Astrocyte of the cerebellum (primary cell): Measurements from ENCODE around the gene KCNG4.

ENCODE experiments used
- DNase-seq: peaks from one replicate; pipeline ENCODE4 v3.0.0-alpha.2; 2011; ENCODE audit warnings: low read depth
- H3K4me3 ChIP-seq: 2 replicates; pipeline ENCODE4 v1.5.1; 2011; ENCODE audit warnings: mild to moderate bottlenecking, low read depth, low read length, moderate library complexity
- CTCF ChIP-seq: IDR thresholded peaks from 2 replicates; pipeline ENCODE4 v1.5.1; 2012; ENCODE audit warnings: low read length, low read depth, moderate library complexity, mild to moderate bottlenecking; ENCODE audit errors: missing control alignments
- in situ Hi-C: cut with HindIII; loops from 2 replicates; pipeline ENCODE4 v1.10.0; 2017; ENCODE audit warnings: low sequenced_read_pairs

Gene KCNG4

GRCh38 chr16:84260766-84261554 is 21.1 kb upstream of the KCNG4 start:
- in situ Hi-C loops, result loop anchor here (10.0 kb wide), 1 partner anchor 204 kb away; no protein-coding TSS in a partner anchor
- H3K4me3 ChIP-seq, result no peak overlapping the region
- TF ChIP-seq CTCF, result no peak
- no peak for DNase-seq

GRCh38 chr16:84259691-84260090 is 19.9 kb upstream of the KCNG4 start:
- no peak overlapping the region for H3K4me3 ChIP-seq
- no peak for DNase-seq
- no peak for TF ChIP-seq CTCF
- in situ Hi-C loops, result loop anchor here (10.0 kb wide), 1 partner anchor 205 kb away; no protein-coding TSS in a partner anchor

- DNase-seq, result no peak
- no peak overlapping the region for H3K4me3 ChIP-seq
- in situ Hi-C loops, result no loop called here
- no peak for TF ChIP-seq CTCF
Observed at GRCh38 chr16:84258266-84258665, 18.5 kb upstream of the KCNG4 start.

- in situ Hi-C loops, result no loop called here
- DNase-seq, result no peak
- no peak overlapping the region for H3K4me3 ChIP-seq
- no peak for TF ChIP-seq CTCF
Observed at GRCh38 chr16:84255050-84255810, 15.4 kb upstream of the KCNG4 start.

- TF ChIP-seq CTCF, result no peak
- DNase-seq, result no peak
- H3K4me3 ChIP-seq, result no peak overlapping the region
- in situ Hi-C loops, result no loop called here
Observed at GRCh38 chr16:84254062-84254461, 14.2 kb upstream of the KCNG4 start.

GRCh38 chr16:84253173-84253572 is 13.4 kb upstream of the KCNG4 start:
- DNase-seq, result no peak
- in situ Hi-C loops, result no loop called here
- H3K4me3 ChIP-seq, result no peak overlapping the region
- no peak for TF ChIP-seq CTCF
